GM23248 (cell line): ENCODE results near the gene GIT1. TPM values are rescaled to one million over a fixed set of nuclear protein-coding genes. Genes with fewer than 3 reads are reported as not detected.

ENCODE experiments used
- DNase-seq: peaks from one replicate; pipeline ENCODE4 v3.0.0-alpha.2; 2015
- H2AFZ ChIP-seq: fragments of 200-600 bp; sonication (generic); 2 replicates; pipeline ENCODE4 v1.6.1; 2016; ENCODE audit warnings: antibody characterized with exemption
- H3F3A ChIP-seq: fragments of 200-600 bp; sonication (generic); 2 replicates; pipeline ENCODE4 v1.6.1; 2016; ENCODE audit warnings: mild to moderate bottlenecking, antibody characterized with exemption, mixed run types; ENCODE audit not compliant: insufficient read depth
- H3K27ac ChIP-seq: fragments of 200-600 bp; sonication (generic); 2 replicates; pipeline ENCODE4 v1.5.1; 2016; ENCODE audit warnings: mild to moderate bottlenecking
- H3K27me3 ChIP-seq: fragments of 200-600 bp; sonication (generic); replicated peaks from 2 replicates; pipeline ENCODE4 v1.6.1; 2016; ENCODE audit warnings: mild to moderate bottlenecking; ENCODE audit not compliant: insufficient read depth
- H3K36me3 ChIP-seq: fragments of 200-600 bp; sonication (generic); 2 replicates; pipeline ENCODE4 v1.6.1; 2016; ENCODE audit warnings: low read depth, mild to moderate bottlenecking
- H3K4me1 ChIP-seq: fragments of 200-600 bp; sonication (generic); 2 replicates; pipeline ENCODE4 v1.6.1; 2016; ENCODE audit warnings: mild to moderate bottlenecking; ENCODE audit not compliant: insufficient read depth
- H3K4me2 ChIP-seq: fragments of 200-600 bp; sonication (generic); one replicate; pipeline ENCODE4 v1.6.1; 2016; ENCODE audit warnings: mild to moderate bottlenecking; ENCODE audit not compliant: unreplicated experiment
- H3K4me3 ChIP-seq: fragments of 200-600 bp; sonication (generic); 2 replicates; pipeline ENCODE4 v1.5.1; 2016; ENCODE audit warnings: mild to moderate bottlenecking
- H3K79me2 ChIP-seq: fragments of 200-600 bp; sonication (generic); 2 replicates; pipeline ENCODE4 v1.6.1; 2016; ENCODE audit warnings: mild to moderate bottlenecking; ENCODE audit not compliant: insufficient read depth
- H3K9ac ChIP-seq: fragments of 200-600 bp; sonication (generic); 2 replicates; pipeline ENCODE4 v1.6.1; 2016; ENCODE audit warnings: mild to moderate bottlenecking
- H3K9me2 ChIP-seq: fragments of 200-600 bp; sonication (generic); 2 replicates; pipeline ENCODE4 v1.6.1; 2016; ENCODE audit warnings: mixed run types, mild to moderate bottlenecking, moderate library complexity; ENCODE audit not compliant: insufficient read depth
- H3K9me3 ChIP-seq: fragments of 200-600 bp; sonication (generic); one replicate; pipeline ENCODE4 v1.6.1; 2017; ENCODE audit warnings: low read depth
- H4K20me1 ChIP-seq: fragments of 200-600 bp; sonication (generic); 2 replicates; pipeline ENCODE4 v1.6.0; 2016; ENCODE audit not compliant: insufficient read depth
- EZH2 ChIP-seq: fragments of 200-600 bp; sonication (generic); IDR thresholded peaks from 2 replicates; pipeline ENCODE4 v1.6.1; 2018; ENCODE audit warnings: antibody characterized with exemption, mild to moderate bottlenecking; ENCODE audit not compliant: insufficient read depth, poor library complexity, severe bottlenecking
- EZH2phosphoT487 ChIP-seq: fragments of 200-600 bp; sonication (generic); IDR thresholded peaks from 2 replicates; pipeline ENCODE4 v1.6.1; 2018; ENCODE audit warnings: antibody characterized with exemption, moderate library complexity, mild to moderate bottlenecking, low read depth; ENCODE audit not compliant: insufficient read depth
- WGBS, 2 experiments: methylation state at CpG; one replicate each; pipeline ENCODE4 v1.1.6; 2015 to 2017; ENCODE audit warnings: low lambda C conversion rate in 2 of 2, low coverage in 1 of 2; ENCODE audit errors: missing lambda C conversion rate in 2 of 2; 5-methylcytosine and 5-hydroxymethylcytosine counted together
- in situ Hi-C: fragments of 300-500 bp; cut with MboI; formaldehyde crosslinking; loops from 2 replicates; pipeline ENCODE4 v1.15.0; 2020
- polyA plus RNA-seq: library from polyadenylated mRNA; unstranded; fragments of >200 nt; fragmentation: Nextera tagmentation; extraction: Ambion mirVana; gene quantifications from 2 replicates; pipeline ENCODE4 v1.2.1, GENCODE V29; 2016
- total RNA-seq: library from RNA; depleted of rRNA; stranded (reverse); fragments of >200 nt; shearing (Covaris generic); gene quantifications from 2 replicates; pipeline ENCODE4 v1.2.3, GENCODE V29; 2014

GIT1 gene
- total and polyA plus RNA-seq, 2 experiments from 2014 or later, result 6.0 to 19.5 TPM

GRCh38 chr17:29617125-29617480 lies 27.7 kb upstream of the GIT1 start:
- Histone ChIP-seq H3K4me3 (no peak overlapping the region), H3K9ac (no peak overlapping the region), H3K9me2 (no peaks in the 10 kb centered on the region), H3K4me1 (no peaks in the 10 kb centered on the region), H3F3A (no peaks in the 10 kb centered on the region), H2AFZ (no peak overlapping the region), H3K79me2 (no peaks in the 10 kb centered on the region), H3K4me2 (no peak overlapping the region), H3K36me3 (no peaks in the 10 kb centered on the region), H3K9me3 (no peaks in the 10 kb centered on the region), H3K27me3 (no peaks in the 10 kb centered on the region), H3K27ac (no peak overlapping the region), H4K20me1 (no peaks in the 10 kb centered on the region)
- DNase-seq, result peak; percentile 51
- TF ChIP-seq EZH2phosphoT487, result no peak
- TF ChIP-seq EZH2, result no peak
- in situ Hi-C loops, result no loop called here
- 39 to 48% methylated on average over 16 of the region's 16 CpGs for WGBS, 2 experiments

GRCh38 chr17:29616300-29617048 lies 27.0 kb upstream of the GIT1 start:
- Histone ChIP-seq H3K9me2 (no peaks in the 10 kb centered on the region), H3K36me3 (no peaks in the 10 kb centered on the region), H3K79me2 (no peaks in the 10 kb centered on the region), H3F3A (no peaks in the 10 kb centered on the region), H3K4me2 (no peak overlapping the region), H2AFZ (no peak overlapping the region), H3K27me3 (no peaks in the 10 kb centered on the region), H4K20me1 (no peaks in the 10 kb centered on the region), H3K9ac (no peak overlapping the region), H3K27ac (no peak overlapping the region), H3K9me3 (no peaks in the 10 kb centered on the region), H3K4me3 (peak overlapping the region; percentile 66; the same call in 1 of the 2 replicates), H3K4me1 (no peaks in the 10 kb centered on the region)
- 60 to 63% methylated on average over 31 to 32 of the region's 32 CpGs for WGBS, 2 experiments
- DNase-seq, result no peak
- TF ChIP-seq EZH2phosphoT487, result no peak
- TF ChIP-seq EZH2, result no peak
- in situ Hi-C loops, result no loop called here

- TF ChIP-seq EZH2 (no peak), EZH2phosphoT487 (no peak)
- Histone ChIP-seq H3K27me3 (no peaks in the 10 kb centered on the region), H4K20me1 (no peaks in the 10 kb centered on the region), H3K79me2 (no peaks in the 10 kb centered on the region), H3K9ac (peak overlapping the region; percentile 49; the same call in 1 of the 2 replicates), H3K27ac (peak overlapping the region; percentile 35; the same call in 1 of the 2 replicates), H3K36me3 (no peaks in the 10 kb centered on the region), H3K4me3 (peak overlapping the region; percentile 66), H3K9me3 (no peaks in the 10 kb centered on the region), H3K9me2 (no peaks in the 10 kb centered on the region), H3K4me2 (peak overlapping the region; percentile 80), H3F3A (no peaks in the 10 kb centered on the region), H2AFZ (peak overlapping the region; percentile 75), H3K4me1 (no peaks in the 10 kb centered on the region)
- DNase-seq, result peak; percentile 96
- WGBS, 2 experiments, result 8 to 12% methylated on average over 48 to 68 of the region's 74 CpGs
- in situ Hi-C loops, result no loop called here
Observed at GRCh38 chr17:29615492-29616299, 26.2 kb upstream of the GIT1 start.

GRCh38 chr17:29615048-29615385 lies 25.6 kb upstream of the GIT1 start:
- TF ChIP-seq EZH2 (no peak), EZH2phosphoT487 (no peak)
- no peaks in the 10 kb centered on the region for H3F3A ChIP-seq
- H3K4me1 ChIP-seq, result no peaks in the 10 kb centered on the region
- H3K4me3 ChIP-seq, result peak overlapping the region; percentile 66
- H3K79me2 ChIP-seq, result no peaks in the 10 kb centered on the region
- H3K36me3 ChIP-seq, result no peaks in the 10 kb centered on the region
- peak; percentile 81 for DNase-seq
- in situ Hi-C loops, result no loop called here
- H3K9me3 ChIP-seq, result no peaks in the 10 kb centered on the region
- peak overlapping the region; percentile 35; the same call in 1 of the 2 replicates for H3K27ac ChIP-seq
- H3K9me2 ChIP-seq, result no peaks in the 10 kb centered on the region
- peak overlapping the region; percentile 49; the same call in 1 of the 2 replicates for H3K9ac ChIP-seq
- no peaks in the 10 kb centered on the region for H4K20me1 ChIP-seq
- peak overlapping the region; percentile 75 for H2AFZ ChIP-seq
- H3K27me3 ChIP-seq, result no peaks in the 10 kb centered on the region
- 5% methylated on average over 14 to 15 of the region's 15 CpGs for WGBS, 2 experiments
- peak overlapping the region; percentile 80 for H3K4me2 ChIP-seq
